HCT116 (cell line): ENCODE measurements around the gene GABARAPL1. TPM values are rescaled to one million over a fixed set of nuclear protein-coding genes. Genes with fewer than 3 reads are reported as not detected.

Experiments
- ATAC-seq: fragments of 200-7000 bp; cut with Tn5 transposase; 2 replicates; pipeline ENCODE4 v1.9.1; 2020; ENCODE audit warnings: mild to moderate bottlenecking, moderate library complexity
- BruUV-seq: library from RNA; stranded (reverse); fragments of 400-500 nt; replicated peaks from 2 replicates; lab custom pipeline; 2021; lab: Mats Ljungman, UMichigan
- CTCF ChIA-PET: fragments of 300-600 bp; sonication (Branson Sonifier 250); formaldehyde crosslinking; loops from one replicate; lab custom pipeline; 2021; ENCODE audit warnings: antibody characterized with exemption; lab: Charles Lee
- POLR2A ChIA-PET: fragments of 300-600, 350-600 bp; sonication (Branson Sonifier 250); formaldehyde crosslinking; loops from one replicate; lab custom pipeline; 2021; ENCODE audit warnings: antibody characterized with exemption; lab: Charles Lee
- RAD21 ChIA-PET, 2 experiments: fragments of 300-600 bp; sonication (Branson Sonifier 250); formaldehyde crosslinking; loops; one replicate each; lab custom pipeline; 2023; ENCODE audit warnings: low total read pairs in 2 of 2; ENCODE audit not compliant: uncharacterized antibody in 2 of 2, unreplicated experiment in 2 of 2, low non-redundant PET in 1 of 2; lab: Charles Lee
- DNase-seq: peaks from one replicate; pipeline ENCODE4 v3.0.0-alpha.2; 2010; ENCODE audit warnings: low read depth, low spot score
- H2AFZ ChIP-seq: fragments of 200-600 bp; shearing (Covaris generic), sonication (generic); 2 replicates; pipeline ENCODE4 v1.6.1; 2017; ENCODE audit warnings: low read depth, mixed run types, mixed read lengths, antibody characterized with exemption, low read length; ENCODE audit not compliant: poor library complexity, severe bottlenecking
- H3K27ac ChIP-seq: 2 replicates; pipeline ENCODE4 v1.5.1; 2012; ENCODE audit warnings: low read depth, low read length
- H3K27me3 ChIP-seq: fragments of 200-600 bp; sonication (generic); 2 replicates; pipeline ENCODE4 v1.6.1; 2016; ENCODE audit warnings: mixed run types, low read length, mixed read lengths; ENCODE audit not compliant: insufficient read depth
- H3K36me3 ChIP-seq, 2 experiments: fragments of 200-500 bp in 1 of 2; fragments of 200-600 bp in 1 of 2; sonication (Bioruptor generic) in 1 of 2; sonication (generic) in 1 of 2; 2 replicates each; pipeline versions ENCODE4 v1.5.1 to v1.6.1; 2014 to 2016; ENCODE audit warnings: low read length in 2 of 2, inconsistent platforms in 1 of 2, mixed read lengths in 1 of 2, mixed run types in 1 of 2; ENCODE audit not compliant: insufficient read depth in 2 of 2, control insufficient read depth in 1 of 2
- H3K4me1 ChIP-seq, 2 experiments: fragments of 200-600 bp in 1 of 2; sonication (generic) in 1 of 2; 2 replicates each; pipeline versions ENCODE4 v1.5.1 to v1.6.1; 2012 to 2017; ENCODE audit warnings: low read length in 2 of 2, inconsistent platforms in 1 of 2, mild to moderate bottlenecking in 1 of 2, mixed read lengths in 1 of 2, mixed run types in 1 of 2, moderate library complexity in 1 of 2; ENCODE audit not compliant: insufficient read depth in 2 of 2, control insufficient read depth in 1 of 2
- H3K4me2 ChIP-seq: fragments of 200-600 bp; sonication (generic); 2 replicates; pipeline ENCODE4 v1.6.1; 2017; ENCODE audit warnings: mixed run types, low read length, mixed read lengths
- H3K4me3 ChIP-seq, 2 experiments: fragments of 200-600 bp in 1 of 2; sonication (generic) in 1 of 2; replicated peaks in 1 of 2; 2 replicates each; pipeline ENCODE4 v1.5.1; 2011 to 2016; ENCODE audit warnings: low read length in 2 of 2, control low read depth in 1 of 2, low read depth in 1 of 2, mild to moderate bottlenecking in 1 of 2, mixed read lengths in 1 of 2, mixed run types in 1 of 2
- H3K79me2 ChIP-seq: fragments of 200-600 bp; sonication (generic); 2 replicates; pipeline ENCODE4 v1.6.1; 2017; ENCODE audit warnings: mild to moderate bottlenecking, mixed run types, low read length, moderate library complexity, mixed read lengths; ENCODE audit not compliant: insufficient read depth
- H3K9ac ChIP-seq: fragments of 200-600 bp; sonication (generic); 2 replicates; pipeline ENCODE4 v1.6.1; 2016; ENCODE audit warnings: low read length, mixed read lengths
- H3K9me2 ChIP-seq: fragments of 200-600 bp; sonication (generic), shearing (Covaris generic); 2 replicates; pipeline ENCODE4 v1.6.1; 2017; ENCODE audit warnings: mixed run types, mild to moderate bottlenecking, moderate library complexity; ENCODE audit not compliant: insufficient read depth
- H3K9me3 ChIP-seq, 2 experiments: fragments of 200-500 bp in 1 of 2; fragments of 200-600 bp in 1 of 2; sonication (Bioruptor generic) in 1 of 2; sonication (generic) in 1 of 2; 2 replicates each; pipeline ENCODE4 v1.6.1; 2014 to 2017; ENCODE audit warnings: low read length in 2 of 2, mixed read lengths in 2 of 2, inconsistent platforms in 1 of 2, low read depth in 1 of 2, mild to moderate bottlenecking in 1 of 2, mixed run types in 1 of 2, moderate library complexity in 1 of 2; ENCODE audit not compliant: control insufficient read depth in 1 of 2, insufficient read depth in 1 of 2
- H4K20me1 ChIP-seq: fragments of 200-600 bp; sonication (generic), shearing (Covaris generic); 2 replicates; pipeline ENCODE4 v1.6.1; 2017; ENCODE audit warnings: mixed run types, mild to moderate bottlenecking, moderate library complexity; ENCODE audit not compliant: insufficient read depth
- CBX3 ChIP-seq: IDR thresholded peaks from 2 replicates; pipeline ENCODE4 v1.6.1; 2012; ENCODE audit warnings: low read depth
- CEBPB ChIP-seq: IDR thresholded peaks from 2 replicates; pipeline ENCODE4 v1.6.1; 2012; ENCODE audit warnings: low read depth
- CTCF ChIP-seq, 3 experiments: fragments of 200-600 bp in 1 of 3; sonication (generic) in 1 of 3; IDR thresholded peaks in 2 of 3; conservative IDR thresholded peaks in 1 of 3; 2 replicates each; pipeline ENCODE4 v1.5.1; 2012 to 2017; ENCODE audit warnings: low read depth in 2 of 3, low read length in 2 of 3, antibody characterized with exemption in 1 of 3, borderline replicate concordance in 1 of 3, control low read depth in 1 of 3, mild to moderate bottlenecking in 1 of 3, mixed read lengths in 1 of 3, mixed run types in 1 of 3, moderate library complexity in 1 of 3; ENCODE audit not compliant: insufficient read depth in 1 of 3
- EGR1 ChIP-seq: IDR thresholded peaks from 2 replicates; pipeline ENCODE4 v1.6.1; 2012; ENCODE audit warnings: low read depth
- ELF1 ChIP-seq: IDR thresholded peaks from 2 replicates; pipeline ENCODE4 v1.6.1; 2012; ENCODE audit warnings: low read depth, borderline replicate concordance
- EZH2phosphoT487 ChIP-seq: fragments of 200-600 bp; IDR thresholded peaks from 2 replicates; pipeline ENCODE4 v1.6.1; 2018; ENCODE audit warnings: antibody characterized with exemption, borderline replicate concordance
- FOSL1 ChIP-seq: IDR thresholded peaks from 2 replicates; pipeline ENCODE4 v1.6.1; 2012; ENCODE audit warnings: low read depth
- JUND ChIP-seq: IDR thresholded peaks from 2 replicates; pipeline ENCODE4 v1.6.1; 2012
- POLR2A ChIP-seq: IDR thresholded peaks from 2 replicates; pipeline ENCODE4 v1.7.0; 2011; ENCODE audit warnings: borderline replicate concordance; ENCODE audit not compliant: insufficient read depth, insufficient read length; ENCODE audit errors: extremely low read depth
- POLR2AphosphoS5 ChIP-seq: IDR thresholded peaks from 2 replicates; pipeline ENCODE4 v1.6.1; 2011; ENCODE audit warnings: mild to moderate bottlenecking, low read depth, low read length, moderate library complexity
- RAD21 ChIP-seq: IDR thresholded peaks from 2 replicates; pipeline ENCODE4 v1.6.1; 2012; ENCODE audit warnings: low read depth, mild to moderate bottlenecking
- SIN3A ChIP-seq: IDR thresholded peaks from 2 replicates; pipeline ENCODE4 v1.6.1; 2012; ENCODE audit warnings: low read depth
- SRF ChIP-seq: IDR thresholded peaks from 2 replicates; pipeline ENCODE4 v1.6.1; 2012; ENCODE audit warnings: low read depth
- TCF7L2 ChIP-seq: IDR thresholded peaks from 2 replicates; pipeline ENCODE4 v1.7.0; 2011; ENCODE audit warnings: borderline replicate concordance, inconsistent platforms; ENCODE audit not compliant: insufficient read depth, insufficient read length; ENCODE audit errors: extremely low read depth
- YY1 ChIP-seq: IDR thresholded peaks from 2 replicates; pipeline ENCODE4 v1.6.1; 2011; ENCODE audit warnings: low read length, low read depth, moderate library complexity, mild to moderate bottlenecking; ENCODE audit not compliant: insufficient replicate concordance; ENCODE audit errors: extremely low read depth
- ZFX ChIP-seq: fragments of 450-650 bp; IDR thresholded peaks from 2 replicates; pipeline ENCODE4 v1.6.1; 2017
- ZNF274 ChIP-seq: fragments of 200-500 bp; sonication (Bioruptor generic); IDR thresholded peaks from 2 replicates; pipeline ENCODE4 v1.6.1; 2014; ENCODE audit warnings: mild to moderate bottlenecking, low read depth, low read length, inconsistent platforms
- intact Hi-C: fragments of 100-400 bp; cut with micrococcal nuclease; formaldehyde crosslinking; loops from 2 replicates; pipeline ENCODE4 v1.10.0; 2022
- total RNA-seq: library from RNA; stranded (reverse); gene quantifications from one replicate; pipeline ENCODE4 v1.2.1, GENCODE V29; 2021; ENCODE audit not compliant: unreplicated experiment
- TF ChIP-seq, protein P1 (sequence below): IDR thresholded peaks from 2 replicates; pipeline ENCODE4 v1.6.1; 2012; ENCODE audit warnings: low read depth
- TF ChIP-seq, protein P2 (sequence below): IDR thresholded peaks from 2 replicates; pipeline ENCODE4 v1.6.1; 2012

The GABARAPL1 gene
- total RNA-seq, 1 experiment from 2014 or later: 35.5 TPM

GRCh38 chr12:10211940-10212738, 538 bp upstream of the GABARAPL1 start:
- RAD21 ChIA-PET: no interaction called here
- DNase-seq (peak; percentile 96), ATAC-seq (peak; percentile 91)
- POLR2A ChIA-PET: interaction anchor here (0.8 kb wide), 1 partner anchor 53 kb away, joined by 3 read pairs; no protein-coding TSS in a partner anchor
- Histone ChIP-seq H2AFZ (no peak overlapping the region), H3K9me2 (no peaks in the 10 kb centered on the region), H4K20me1 (no peaks in the 10 kb centered on the region), H3K9ac (peak overlapping the region; percentile 93), H3K4me1 (peaks cover 22 to 44% of the 10 kb centered on the region in 2 experiments; a peak in 3 of 4 replicates), H3K4me2 (peak overlapping the region; percentile 81), H3K36me3 (no peaks in the 10 kb centered on the region), H3K4me3 (peak overlapping the region; percentile 84 to 89), H3K9me3 (no peaks in the 10 kb centered on the region), H3K27me3 (no peaks in the 10 kb centered on the region), H3K79me2 (peaks cover 15% of the 10 kb centered on the region), H3K27ac (peak overlapping the region; percentile 79)
- CTCF ChIA-PET: interaction anchor here (1.1 to 1.6 kb wide), 2 partner anchors 23 to 59 kb away, joined by 3 to 7 read pairs; no protein-coding TSS in a partner anchor
- TSS peak; percentile 79 for BruUV-seq
- intact Hi-C loops: loop anchor here (1.0 to 2.0 kb wide), 3 partner anchors 401 to 537 kb away; partner anchors contain the start of gene MAGOHB
- TF ChIP-seq EGR1 (no peak), FOSL1 (peak; percentile 56), POLR2AphosphoS5 (peak; percentile 26; the same call in 1 of the 2 replicates), CTCF (IDR thresholded peaks at IDR 0.05 in 2 of 3, conservative IDR thresholded peaks at IDR 0.05 in 1 of 3; ENCODE audit: borderline replicate concordance in 1 of 3, insufficient read depth in 1 of 3, low read depth in 2 of 3, low read length in 2 of 3) (no peak), POLR2A (no peak), EZH2phosphoT487 (no peak), CBX3 (peak; percentile 90), SRF (peak; percentile 45; the same call in 1 of the 2 replicates), CEBPB (peak; percentile 18; the same call in 1 of the 2 replicates), TCF7L2 (peak; percentile 63), ZFX (no peak), JUND (peak; percentile 75), ZNF274 (no peak), SIN3A (peak; percentile 73), ELF1 (no peak), RAD21 (no peak), YY1 (peak; percentile 6)
- TF ChIP-seq, protein P1, sequence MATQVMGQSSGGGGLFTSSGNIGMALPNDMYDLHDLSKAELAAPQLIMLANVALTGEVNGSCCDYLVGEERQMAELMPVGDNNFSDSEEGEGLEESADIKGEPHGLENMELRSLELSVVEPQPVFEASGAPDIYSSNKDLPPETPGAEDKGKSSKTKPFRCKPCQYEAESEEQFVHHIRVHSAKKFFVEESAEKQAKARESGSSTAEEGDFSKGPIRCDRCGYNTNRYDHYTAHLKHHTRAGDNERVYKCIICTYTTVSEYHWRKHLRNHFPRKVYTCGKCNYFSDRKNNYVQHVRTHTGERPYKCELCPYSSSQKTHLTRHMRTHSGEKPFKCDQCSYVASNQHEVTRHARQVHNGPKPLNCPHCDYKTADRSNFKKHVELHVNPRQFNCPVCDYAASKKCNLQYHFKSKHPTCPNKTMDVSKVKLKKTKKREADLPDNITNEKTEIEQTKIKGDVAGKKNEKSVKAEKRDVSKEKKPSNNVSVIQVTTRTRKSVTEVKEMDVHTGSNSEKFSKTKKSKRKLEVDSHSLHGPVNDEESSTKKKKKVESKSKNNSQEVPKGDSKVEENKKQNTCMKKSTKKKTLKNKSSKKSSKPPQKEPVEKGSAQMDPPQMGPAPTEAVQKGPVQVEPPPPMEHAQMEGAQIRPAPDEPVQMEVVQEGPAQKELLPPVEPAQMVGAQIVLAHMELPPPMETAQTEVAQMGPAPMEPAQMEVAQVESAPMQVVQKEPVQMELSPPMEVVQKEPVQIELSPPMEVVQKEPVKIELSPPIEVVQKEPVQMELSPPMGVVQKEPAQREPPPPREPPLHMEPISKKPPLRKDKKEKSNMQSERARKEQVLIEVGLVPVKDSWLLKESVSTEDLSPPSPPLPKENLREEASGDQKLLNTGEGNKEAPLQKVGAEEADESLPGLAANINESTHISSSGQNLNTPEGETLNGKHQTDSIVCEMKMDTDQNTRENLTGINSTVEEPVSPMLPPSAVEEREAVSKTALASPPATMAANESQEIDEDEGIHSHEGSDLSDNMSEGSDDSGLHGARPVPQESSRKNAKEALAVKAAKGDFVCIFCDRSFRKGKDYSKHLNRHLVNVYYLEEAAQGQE: no peak
- TF ChIP-seq, protein P2, sequence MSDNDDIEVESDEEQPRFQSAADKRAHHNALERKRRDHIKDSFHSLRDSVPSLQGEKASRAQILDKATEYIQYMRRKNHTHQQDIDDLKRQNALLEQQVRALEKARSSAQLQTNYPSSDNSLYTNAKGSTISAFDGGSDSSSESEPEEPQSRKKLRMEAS: peak; percentile 93
